Lower leg skin (tissue), 3 donors: ENCODE results near the gene LEKR1.

Experiments used
- POLR2A ChIP-seq, 2 donors: fragments of 450-650 bp; IDR thresholded peaks; one replicate each; pipeline ENCODE4 v1.6.1; 2016 to 2017; ENCODE audit warnings: antibody characterized with exemption in 2 of 2, mild to moderate bottlenecking in 1 of 2, moderate library complexity in 1 of 2
- TF ChIP-seq, protein P1 (sequence below), 3 donors: fragments of 450-650 bp; IDR thresholded peaks; one replicate each; pipeline ENCODE4 v1.5.1; 2016; ENCODE audit warnings: antibody characterized with exemption in 3 of 3, mild to moderate bottlenecking in 3 of 3, moderate library complexity in 2 of 3

DNA sequence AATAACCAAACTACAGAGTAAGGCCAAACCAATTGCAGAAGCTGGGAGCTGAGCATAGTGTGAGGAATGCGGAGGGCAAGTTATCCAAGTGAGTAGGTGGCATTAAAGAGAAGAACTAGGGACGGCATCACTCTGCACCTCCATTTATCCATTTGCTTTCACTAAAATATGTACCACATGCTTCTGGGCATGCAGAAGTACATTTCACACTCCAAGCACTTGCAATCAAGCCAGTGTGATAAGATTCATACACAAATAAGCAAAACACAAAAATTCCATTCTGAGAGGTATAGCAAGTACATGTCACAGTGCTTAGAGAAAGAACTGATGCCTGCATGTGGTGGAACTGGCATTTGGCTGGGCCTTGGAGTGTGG lies 252.6 kb downstream of the LEKR1 start:
- TF ChIP-seq, protein P1, sequence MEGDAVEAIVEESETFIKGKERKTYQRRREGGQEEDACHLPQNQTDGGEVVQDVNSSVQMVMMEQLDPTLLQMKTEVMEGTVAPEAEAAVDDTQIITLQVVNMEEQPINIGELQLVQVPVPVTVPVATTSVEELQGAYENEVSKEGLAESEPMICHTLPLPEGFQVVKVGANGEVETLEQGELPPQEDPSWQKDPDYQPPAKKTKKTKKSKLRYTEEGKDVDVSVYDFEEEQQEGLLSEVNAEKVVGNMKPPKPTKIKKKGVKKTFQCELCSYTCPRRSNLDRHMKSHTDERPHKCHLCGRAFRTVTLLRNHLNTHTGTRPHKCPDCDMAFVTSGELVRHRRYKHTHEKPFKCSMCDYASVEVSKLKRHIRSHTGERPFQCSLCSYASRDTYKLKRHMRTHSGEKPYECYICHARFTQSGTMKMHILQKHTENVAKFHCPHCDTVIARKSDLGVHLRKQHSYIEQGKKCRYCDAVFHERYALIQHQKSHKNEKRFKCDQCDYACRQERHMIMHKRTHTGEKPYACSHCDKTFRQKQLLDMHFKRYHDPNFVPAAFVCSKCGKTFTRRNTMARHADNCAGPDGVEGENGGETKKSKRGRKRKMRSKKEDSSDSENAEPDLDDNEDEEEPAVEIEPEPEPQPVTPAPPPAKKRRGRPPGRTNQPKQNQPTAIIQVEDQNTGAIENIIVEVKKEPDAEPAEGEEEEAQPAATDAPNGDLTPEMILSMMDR (IDR thresholded peaks at IDR 0.05): no peak
- TF ChIP-seq POLR2A (IDR thresholded peaks at IDR 0.05): no peak
